Measurements from ENCODE around the gene NTSR1.
A peak's percentile ranks its signal among the peaks of the same experiment; 100 is the strongest.

Gene NTSR1

GRCh38 chr20:62804021-62804626, 95.5 kb downstream of the NTSR1 start:
- Histone ChIP-seq H2AFZ (ENCODE audit: low read length) (peak overlapping the region; percentile 98), H3K27me3 (ENCODE audit: insufficient read depth, low read length, poor library complexity, severe bottlenecking) (no peaks in the 10 kb centered on the region), H3K4me1 (ENCODE audit: insufficient read depth, low read length, poor library complexity, severe bottlenecking) (peaks cover 33% of the 10 kb centered on the region), H3K36me3 (ENCODE audit: insufficient read depth, low read length) (peaks cover 19% of the 10 kb centered on the region; the same call in 1 of the 2 replicates), H3K9ac (ENCODE audit: low read depth, low read length, poor library complexity, severe bottlenecking) (peak overlapping the region; percentile 77), H3K9me3 (ENCODE audit: insufficient read depth, low read depth, low read length) (no peaks in the 10 kb centered on the region), H3K4me2 (ENCODE audit: low read depth, low read length, poor library complexity, severe bottlenecking) (peak overlapping the region; percentile 100), H3K79me2 (ENCODE audit: insufficient read depth, low read length) (peaks cover 42% of the 10 kb centered on the region), H3K9me2 (replicated peaks; ENCODE audit: low read depth, low read length) (no peaks in the 10 kb centered on the region), H4K20me1 (ENCODE audit: insufficient read depth, low read length, poor library complexity, severe bottlenecking) (peaks cover 36% of the 10 kb centered on the region), H3K4me3 (ENCODE audit: low read length, poor library complexity, severe bottlenecking) (peak overlapping the region; percentile 82), H3F3A (ENCODE audit: low read depth) (peaks cover 6% of the 10 kb centered on the region; the same call in 1 of the 2 replicates)
- no peak for TF ChIP-seq EZH2phosphoT487 (IDR thresholded peaks at IDR 0.05; ENCODE audit: borderline replicate concordance)
- peak; percentile 28 for TF ChIP-seq CTCF (conservative IDR thresholded peaks at IDR 0.05; ENCODE audit: low read length)

- Histone ChIP-seq H3F3A (ENCODE audit: low read depth) (peaks cover 6% of the 10 kb centered on the region; the same call in 1 of the 2 replicates), H3K4me1 (ENCODE audit: insufficient read depth, low read length, poor library complexity, severe bottlenecking) (peaks cover 32% of the 10 kb centered on the region), H3K36me3 (ENCODE audit: insufficient read depth, low read length) (peaks cover 19% of the 10 kb centered on the region; the same call in 1 of the 2 replicates), H3K4me3 (ENCODE audit: low read length, poor library complexity, severe bottlenecking) (peak within 1 kb of the TSS; percentile 82), H2AFZ (ENCODE audit: low read length) (peak within 1 kb of the TSS; percentile 98), H4K20me1 (ENCODE audit: insufficient read depth, low read length, poor library complexity, severe bottlenecking) (peaks cover 40% of the 10 kb centered on the region), H3K9me2 (replicated peaks; ENCODE audit: low read depth, low read length) (no peaks in the 10 kb centered on the region), H3K4me2 (ENCODE audit: low read depth, low read length, poor library complexity, severe bottlenecking) (peak within 1 kb of the TSS; percentile 100), H3K27me3 (ENCODE audit: insufficient read depth, low read length, poor library complexity, severe bottlenecking) (no peaks in the 10 kb centered on the region), H3K79me2 (ENCODE audit: insufficient read depth, low read length) (peaks cover 43% of the 10 kb centered on the region), H3K9ac (ENCODE audit: low read depth, low read length, poor library complexity, severe bottlenecking) (peak within 1 kb of the TSS; percentile 77), H3K9me3 (ENCODE audit: insufficient read depth, low read depth, low read length) (no peaks in the 10 kb centered on the region)
- no peak for TF ChIP-seq CTCF (conservative IDR thresholded peaks at IDR 0.05; ENCODE audit: low read length)
- no peak for TF ChIP-seq EZH2phosphoT487 (IDR thresholded peaks at IDR 0.05; ENCODE audit: borderline replicate concordance)
Observed at GRCh38 chr20:62804627-62805154, 96.1 kb downstream of the NTSR1 start, which contains the start of gene OGFR. TSS of gene OGFR (plus strand) at chr20:62804835. CDS start at chr20:62804860, 25 bp downstream.

- Histone ChIP-seq H3K36me3 (ENCODE audit: insufficient read depth, low read length) (peaks cover 22% of the 10 kb centered on the region; the same call in 1 of the 2 replicates), H4K20me1 (ENCODE audit: insufficient read depth, low read length, poor library complexity, severe bottlenecking) (peaks cover 40% of the 10 kb centered on the region), H3K9ac (ENCODE audit: low read depth, low read length, poor library complexity, severe bottlenecking) (peak overlapping the region; percentile 77), H3K4me1 (ENCODE audit: insufficient read depth, low read length, poor library complexity, severe bottlenecking) (peaks cover 32% of the 10 kb centered on the region), H3K27me3 (ENCODE audit: insufficient read depth, low read length, poor library complexity, severe bottlenecking) (no peaks in the 10 kb centered on the region), H3K79me2 (ENCODE audit: insufficient read depth, low read length) (peaks cover 43% of the 10 kb centered on the region), H3K4me3 (ENCODE audit: low read length, poor library complexity, severe bottlenecking) (peak overlapping the region; percentile 82), H2AFZ (ENCODE audit: low read length) (no peak overlapping the region), H3K9me2 (replicated peaks; ENCODE audit: low read depth, low read length) (no peaks in the 10 kb centered on the region), H3K9me3 (ENCODE audit: insufficient read depth, low read depth, low read length) (no peaks in the 10 kb centered on the region), H3K4me2 (ENCODE audit: low read depth, low read length, poor library complexity, severe bottlenecking) (peak overlapping the region; percentile 91), H3F3A (ENCODE audit: low read depth) (peaks cover 6% of the 10 kb centered on the region; the same call in 1 of the 2 replicates)
- TF ChIP-seq EZH2phosphoT487 (IDR thresholded peaks at IDR 0.05; ENCODE audit: borderline replicate concordance) (no peak), CTCF (conservative IDR thresholded peaks at IDR 0.05; ENCODE audit: low read length) (no peak)
Observed at GRCh38 chr20:62805155-62805710, 96.6 kb downstream of the NTSR1 start.

Data from Loucy (cell line).